Tibial nerve (tissue), 4 donors: Measurements from ENCODE around the gene DAG1. TPM values are rescaled to one million over a fixed set of nuclear protein-coding genes. Genes with fewer than 3 reads are reported as not detected.
A peak's percentile ranks its signal among the peaks of the same experiment; 100 is the strongest.
"Not testable (repeated sequence)": the region's sequence is repeated elsewhere in the genome, so short reads cannot be mapped to it uniquely, and the experiment has no call there.

Source experiments
- DNase-seq, 2 donors: peaks; one replicate each; pipeline ENCODE4 v3.0.0-alpha.2; 2019; ENCODE audit warnings: low spot score in 2 of 2
- H3K27ac ChIP-seq, 4 donors: fragments of 200-600 bp; sonication (generic) in 3 of 4; one replicate each; pipeline ENCODE4 v1.5.1; 2017 to 2019; ENCODE audit warnings: mild to moderate bottlenecking in 1 of 4
- H3K27me3 ChIP-seq, 2 donors: fragments of 200-600 bp; sonication (generic) in 1 of 2; one replicate each; pipeline versions ENCODE4 v1.5.1 to v1.6.0; 2017 to 2019
- H3K36me3 ChIP-seq, 3 donors: fragments of 200-600 bp; sonication (generic); one replicate each; pipeline ENCODE4 v1.5.1; 2018 to 2019
- H3K4me1 ChIP-seq, 4 donors: fragments of 200-600 bp; sonication (generic) in 3 of 4; one replicate each; pipeline ENCODE4 v1.5.1; 2017 to 2019
- H3K4me3 ChIP-seq, 4 donors: fragments of 200-600 bp; sonication (generic) in 3 of 4; one replicate each; pipeline ENCODE4 v1.5.1; 2017 to 2019; ENCODE audit warnings: mild to moderate bottlenecking in 1 of 4, moderate library complexity in 1 of 4
- H3K9me3 ChIP-seq, 4 donors: fragments of 200-600 bp; sonication (generic) in 3 of 4; one replicate each; pipeline ENCODE4 v1.5.1; 2017 to 2019
- CTCF ChIP-seq, 5 experiments: fragments of 200-600 bp in 3 of 5; fragments of 450-650 bp in 2 of 5; sonication (generic) in 3 of 5; IDR thresholded peaks; one replicate each; pipeline ENCODE4 v1.5.1; 2016 to 2019; ENCODE audit warnings: antibody characterized with exemption in 5 of 5, mild to moderate bottlenecking in 3 of 5, moderate library complexity in 2 of 5
- EP300 ChIP-seq, 2 donors: sonication (generic); formaldehyde crosslinking; IDR thresholded peaks; one replicate each; pipeline ENCODE4 v1.6.1; 2017; ENCODE audit warnings: antibody characterized with exemption in 2 of 2, mild to moderate bottlenecking in 1 of 2
- POLR2A ChIP-seq, 2 donors: fragments of 450-650 bp; IDR thresholded peaks; one replicate each; pipeline ENCODE4 v1.6.1; 2017; ENCODE audit warnings: antibody characterized with exemption in 2 of 2, mild to moderate bottlenecking in 2 of 2, moderate library complexity in 2 of 2
- WGBS, 2 donors: methylation state at CpG; one replicate each; pipeline ENCODE4 v1.1.5; 2018; 5-methylcytosine and 5-hydroxymethylcytosine counted together
- total RNA-seq, 4 donors: library from RNA; depleted of rRNA; stranded (reverse); fragments of >200 nt; gene quantifications; one replicate each; pipeline ENCODE4 v1.1.0, GENCODE V29; 2016

Gene DAG1
- total RNA-seq, 4 donors from 2014 or later, result 113 to 142 (median 126) TPM

GRCh38 chr3:49484471-49484870 is 14.4 kb downstream of the DAG1 start:
- H3K4me1 ChIP-seq, result peaks cover 0 to 63% (median 26%) of the 10 kb centered on the region in 4 donors
- DNase-seq, result no peak
- H3K36me3 ChIP-seq, result peaks cover 0 to 11% (median 0%) of the 10 kb centered on the region in 3 donors
- H3K27ac ChIP-seq, result peak overlapping the region; percentile 45 to 88 (median 66)
- no peaks in the 10 kb centered on the region for H3K9me3 ChIP-seq
- no peak overlapping the region for H3K4me3 ChIP-seq
- no peaks in the 10 kb centered on the region for H3K27me3 ChIP-seq
- TF ChIP-seq EP300 (IDR thresholded peaks at IDR 0.05), result peak in 1 of 2 donors; percentile 66
- TF ChIP-seq CTCF (IDR thresholded peaks at IDR 0.05), result no peak
- 34 to 37% methylated on average over 3 of the region's 3 CpGs for WGBS, 2 donors

GRCh38 chr3:49489247-49489646 is 19.2 kb downstream of the DAG1 start:
- Histone ChIP-seq H3K9me3 (no peaks in the 10 kb centered on the region), H3K27ac (peak overlapping the region in 2 of 4 donors; percentile 12 to 72), H3K4me3 (no peak overlapping the region), H3K27me3 (no peaks in the 10 kb centered on the region), H3K36me3 (peaks cover 0 to 15% (median 0%) of the 10 kb centered on the region in 3 donors), H3K4me1 (peaks cover 0 to 53% (median 19%) of the 10 kb centered on the region in 4 donors)
- DNase-seq, result no peak
- 89 to 90% methylated on average over 7 of the region's 7 CpGs for WGBS, 2 donors
- TF ChIP-seq POLR2A (IDR thresholded peaks at IDR 0.05) (no peak), EP300 (IDR thresholded peaks at IDR 0.05) (no peak), CTCF (IDR thresholded peaks at IDR 0.05) (no peak)

- DNase-seq, result no peak
Measured at GRCh38 chr3:49492969-49493368, 22.9 kb downstream of the DAG1 start.

GRCh38 chr3:49493901-49494300 is 23.8 kb downstream of the DAG1 start:
- Histone ChIP-seq H3K27ac (peak overlapping the region in 3 of 4 donors; percentile 23 to 94 (median 72)), H3K36me3 (peaks cover 0 to 4% (median 0%) of the 10 kb centered on the region in 3 donors), H3K4me3 (no peak overlapping the region), H3K4me1 (peaks cover 0 to 45% (median 21%) of the 10 kb centered on the region in 4 donors), H3K27me3 (no peaks in the 10 kb centered on the region), H3K9me3 (no peaks in the 10 kb centered on the region)
- no peak for DNase-seq
- TF ChIP-seq CTCF (IDR thresholded peaks at IDR 0.05) (no peak), POLR2A (IDR thresholded peaks at IDR 0.05) (no peak), EP300 (IDR thresholded peaks at IDR 0.05) (no peak)
- 49 to 59% methylated on average over 2 of the region's 2 CpGs for WGBS, 2 donors

More at GRCh38 chr3:49492969-49493368, 22.9 kb downstream of the DAG1 start:
- Histone ChIP-seq H3K9me3 (no peaks in the 10 kb centered on the region), H3K27ac (peak overlapping the region in 2 of 4 donors; percentile 72 to 94), H3K27me3 (no peaks in the 10 kb centered on the region), H3K4me1 (peaks cover 0 to 43% (median 17%) of the 10 kb centered on the region in 4 donors), H3K36me3 (peaks cover 0 to 12% (median 0%) of the 10 kb centered on the region in 3 donors), H3K4me3 (no peak overlapping the region)
- no peak for TF ChIP-seq POLR2A (IDR thresholded peaks at IDR 0.05)
- TF ChIP-seq EP300 (IDR thresholded peaks at IDR 0.05), result no peak
- no peak for TF ChIP-seq CTCF (IDR thresholded peaks at IDR 0.05)
- 67 to 73% methylated on average over 4 of the region's 4 CpGs for WGBS, 2 donors

GRCh38 chr3:49495023-49495422 is 25.0 kb downstream of the DAG1 start:
- H3K27ac ChIP-seq, result peak overlapping the region in 3 of 4 donors; percentile 20 to 94 (median 72)
- H3K9me3 ChIP-seq, result no peaks in the 10 kb centered on the region
- TF ChIP-seq EP300 (IDR thresholded peaks at IDR 0.05), result no peak
- no peak for TF ChIP-seq POLR2A (IDR thresholded peaks at IDR 0.05)
- no peak for TF ChIP-seq CTCF (IDR thresholded peaks at IDR 0.05)
- H3K4me1 ChIP-seq, result peaks cover 0 to 51% (median 22%) of the 10 kb centered on the region in 4 donors
- no peak overlapping the region for H3K4me3 ChIP-seq
- no peaks in the 10 kb centered on the region for H3K27me3 ChIP-seq
- no peak for DNase-seq
- H3K36me3 ChIP-seq, result no peaks in the 10 kb centered on the region

GRCh38 chr3:49496845-49497244 is 26.8 kb downstream of the DAG1 start:
- not testable (repeated sequence) for H3K36me3 ChIP-seq, H3K27me3 ChIP-seq, DNase-seq, H3K4me3 ChIP-seq, H3K9me3 ChIP-seq
- Histone ChIP-seq H3K27ac (peak overlapping the region in 1 of 4 donors; percentile 94), H3K4me1 (peaks cover 0 to 70% (median 37%) of the 10 kb centered on the region in 4 donors)
- WGBS, 2 donors, result 90 to 91% methylated on average over 4 of the region's 4 CpGs
